ENCODE measurements around the gene KEAP1.
A peak's percentile ranks its signal among the peaks of the same experiment; 100 is the strongest.
"Not testable (repeated sequence)": the region's sequence is repeated elsewhere in the genome, so short reads cannot be mapped to it uniquely, and the experiment has no call there.

The KEAP1 gene

DNA sequence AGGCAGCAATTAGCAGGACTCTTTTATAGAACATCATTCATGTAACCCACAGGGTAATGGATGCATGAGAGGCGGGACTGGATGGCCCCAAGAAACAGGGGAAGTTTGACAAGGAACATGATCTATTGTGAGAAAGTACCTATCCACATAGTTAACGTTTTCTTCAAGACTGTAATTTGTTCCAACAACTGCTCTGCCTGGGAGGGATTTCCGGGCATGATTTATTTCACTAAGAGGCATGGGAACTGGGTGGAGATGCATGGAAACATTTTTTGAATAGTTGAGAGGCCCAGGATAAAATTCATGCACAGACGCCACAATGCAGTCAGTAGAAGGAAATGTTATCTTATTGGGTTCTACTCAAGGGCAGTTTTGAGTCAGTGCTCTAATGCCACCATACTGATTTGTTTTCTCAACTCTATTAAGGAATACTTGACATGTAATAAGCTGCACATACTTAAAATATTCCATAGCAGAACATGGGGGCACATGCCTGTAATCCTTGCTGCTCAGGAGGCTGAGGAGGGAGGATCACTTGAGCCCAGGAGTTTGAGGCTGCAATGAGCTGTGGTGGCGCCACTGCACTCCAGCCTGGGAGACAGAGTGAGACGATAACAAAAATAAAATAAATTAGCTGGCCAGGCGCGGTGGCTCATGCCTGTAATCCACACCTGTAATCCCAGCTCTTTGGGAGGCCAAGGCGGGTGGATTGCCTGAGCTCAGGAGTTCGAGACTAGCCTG is 30.7 kb upstream of the KEAP1 start:
- no CpG with 5 or more reads among the region's 10 CpGs for WGBS (ENCODE audit: extremely low coverage, insufficient coverage, insufficient read length)
- H4K12ac ChIP-seq (ENCODE audit: low read depth, low read length) = no peak overlapping the region
- no peaks in the 10 kb centered on the region for H3K79me2 ChIP-seq (ENCODE audit: control insufficient read depth, insufficient read depth, low read length, poor library complexity)
- no peak overlapping the region for H3K18ac ChIP-seq (ENCODE audit: low read length)
- H3K27ac ChIP-seq (ENCODE audit: low read depth, low read length) = no peak overlapping the region
- H3K4me2 ChIP-seq (ENCODE audit: low read length) = no peak overlapping the region
- H3K27me3 ChIP-seq (ENCODE audit: insufficient read depth, low read length) = peaks cover 3% of the 10 kb centered on the region
- no peak overlapping the region for H2AK5ac ChIP-seq (ENCODE audit: low read length)
- H2BK12ac ChIP-seq (ENCODE audit: low read length) = no peak overlapping the region
- no peak overlapping the region for H4K8ac ChIP-seq (ENCODE audit: low read depth, low read length)
- no peaks in the 10 kb centered on the region for H3K4me1 ChIP-seq (ENCODE audit: control insufficient read depth in 1 of 2, insufficient read depth in 2 of 2, low read length in 2 of 2)
- H3K4me3 ChIP-seq (ENCODE audit: low read depth, low read length) = no peak overlapping the region
- H3K36me3 ChIP-seq (ENCODE audit: control insufficient read depth in 1 of 2, insufficient read depth in 2 of 2, low read length in 2 of 2) = no peaks in the 10 kb centered on the region
- no peak overlapping the region for H2BK5ac ChIP-seq (ENCODE audit: low read depth, low read length, poor library complexity)
- DNase-seq = peak; percentile 85 to 93
- no peak overlapping the region for H2BK120ac ChIP-seq (ENCODE audit: insufficient read depth, low read length, poor library complexity)
- H3K14ac ChIP-seq (ENCODE audit: low read length) = no peak overlapping the region
- no peak overlapping the region for H3K23ac ChIP-seq (ENCODE audit: low read length)
- no peak overlapping the region for H4K91ac ChIP-seq (ENCODE audit: low read depth, low read length)
- H3K9me3 ChIP-seq (ENCODE audit: insufficient read depth, low read depth, low read length) = no peaks in the 10 kb centered on the region
- H3K9ac ChIP-seq (ENCODE audit: low read length) = no peak overlapping the region
- no peaks in the 10 kb centered on the region for H3K79me1 ChIP-seq (ENCODE audit: low read length)
- H3K4ac ChIP-seq (ENCODE audit: low read depth, low read length) = no peak overlapping the region
- H2AFZ ChIP-seq (ENCODE audit: insufficient read depth, low read length, poor library complexity) = no peak overlapping the region

- H2BK120ac ChIP-seq (ENCODE audit: insufficient read depth, low read length, poor library complexity) = no peak overlapping the region
- no peaks in the 10 kb centered on the region for H3K36me3 ChIP-seq (ENCODE audit: control insufficient read depth in 1 of 2, insufficient read depth in 2 of 2, low read length in 2 of 2)
- H3K9ac ChIP-seq (ENCODE audit: low read length) = no peak overlapping the region
- no peaks in the 10 kb centered on the region for H3K4me1 ChIP-seq (ENCODE audit: control insufficient read depth in 1 of 2, insufficient read depth in 2 of 2, low read length in 2 of 2)
- H3K9me3 ChIP-seq (ENCODE audit: insufficient read depth, low read depth, low read length) = no peaks in the 10 kb centered on the region
- peaks cover 3% of the 10 kb centered on the region for H3K27me3 ChIP-seq (ENCODE audit: insufficient read depth, low read length)
- no peak overlapping the region for H3K4me2 ChIP-seq (ENCODE audit: low read length)
- H2AFZ ChIP-seq (ENCODE audit: insufficient read depth, low read length, poor library complexity) = no peak overlapping the region
- no peak overlapping the region for H3K27ac ChIP-seq (ENCODE audit: low read depth, low read length)
- H3K23ac ChIP-seq (ENCODE audit: low read length) = no peak overlapping the region
- H3K79me2 ChIP-seq (ENCODE audit: control insufficient read depth, insufficient read depth, low read length, poor library complexity) = no peaks in the 10 kb centered on the region
- H3K79me1 ChIP-seq (ENCODE audit: low read length) = no peaks in the 10 kb centered on the region
- H2AK5ac ChIP-seq (ENCODE audit: low read length) = no peak overlapping the region
- no peak overlapping the region for H4K91ac ChIP-seq (ENCODE audit: low read depth, low read length)
- H3K18ac ChIP-seq (ENCODE audit: low read length) = no peak overlapping the region
- H2BK12ac ChIP-seq (ENCODE audit: low read length) = no peak overlapping the region
- no CpG with 5 or more reads among the region's 1 CpG for WGBS (ENCODE audit: extremely low coverage, insufficient coverage, insufficient read length)
- H4K12ac ChIP-seq (ENCODE audit: low read depth, low read length) = no peak overlapping the region
- DNase-seq = no peak
- no peak overlapping the region for H3K14ac ChIP-seq (ENCODE audit: low read length)
- H4K8ac ChIP-seq (ENCODE audit: low read depth, low read length) = no peak overlapping the region
- no peak overlapping the region for H3K4me3 ChIP-seq (ENCODE audit: low read depth, low read length)
- H2BK5ac ChIP-seq (ENCODE audit: low read depth, low read length, poor library complexity) = no peak overlapping the region
- H3K4ac ChIP-seq (ENCODE audit: low read depth, low read length) = no peak overlapping the region
Observed at GRCh38 chr19:10532457-10532856, 29.3 kb upstream of the KEAP1 start.

DNA sequence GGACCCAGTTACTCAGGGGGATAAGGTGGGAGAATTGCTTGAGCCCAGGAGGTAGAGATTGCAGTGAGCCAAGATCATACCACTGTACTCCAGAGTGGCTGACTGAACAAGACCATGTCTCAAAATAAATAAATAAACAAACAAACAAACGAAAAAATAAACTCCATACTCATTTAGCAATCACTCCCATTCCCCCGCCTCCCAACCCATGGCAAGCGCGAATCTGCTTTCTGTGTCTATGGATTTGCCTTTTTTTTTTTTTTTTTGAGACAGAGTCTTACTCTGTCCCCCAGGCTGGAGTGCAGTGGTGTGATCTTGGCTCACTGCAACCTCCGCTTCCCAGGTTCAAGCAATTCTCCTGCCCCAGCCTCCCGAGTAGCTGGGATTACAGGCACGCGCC is 23.7 kb upstream of the KEAP1 start:
- H3K79me2 ChIP-seq (ENCODE audit: control insufficient read depth, insufficient read depth, low read length, poor library complexity); H3K4me1 ChIP-seq (ENCODE audit: control insufficient read depth in 1 of 2, insufficient read depth in 2 of 2, low read length in 2 of 2); H3K9me3 ChIP-seq (ENCODE audit: insufficient read depth, low read depth, low read length); H3K36me3 ChIP-seq (ENCODE audit: control insufficient read depth in 1 of 2, insufficient read depth in 2 of 2, low read length in 2 of 2); H2AK5ac ChIP-seq (ENCODE audit: low read length); DNase-seq; H2BK12ac ChIP-seq (ENCODE audit: low read length); H3K27me3 ChIP-seq (ENCODE audit: insufficient read depth, low read length); H3K4me3 ChIP-seq (ENCODE audit: low read depth, low read length); H3K4me2 ChIP-seq (ENCODE audit: low read length); H3K27ac ChIP-seq (ENCODE audit: low read depth, low read length); H2BK120ac ChIP-seq (ENCODE audit: insufficient read depth, low read length, poor library complexity); H3K4ac ChIP-seq (ENCODE audit: low read depth, low read length); H3K79me1 ChIP-seq (ENCODE audit: low read length); H3K9ac ChIP-seq (ENCODE audit: low read length); H2BK5ac ChIP-seq (ENCODE audit: low read depth, low read length, poor library complexity); H3K23ac ChIP-seq (ENCODE audit: low read length); H4K8ac ChIP-seq (ENCODE audit: low read depth, low read length); H3K18ac ChIP-seq (ENCODE audit: low read length); H2AFZ ChIP-seq (ENCODE audit: insufficient read depth, low read length, poor library complexity); H4K91ac ChIP-seq (ENCODE audit: low read depth, low read length); H4K12ac ChIP-seq (ENCODE audit: low read depth, low read length); H3K14ac ChIP-seq (ENCODE audit: low read length): not testable (repeated sequence)
- WGBS (ENCODE audit: extremely low coverage, insufficient coverage, insufficient read length) = no CpG with 5 or more reads among the region's 8 CpGs

GRCh38 chr19:10525636-10526035 is 22.5 kb upstream of the KEAP1 start:
- DNase-seq = peak in 1 of 2 donors; percentile 91

More at GRCh38 chr19:10525636-10526035, 22.5 kb upstream of the KEAP1 start:
- Histone ChIP-seq H4K8ac (ENCODE audit: low read depth, low read length) (no peak overlapping the region), H3K4me1 (ENCODE audit: control insufficient read depth in 1 of 2, insufficient read depth in 2 of 2, low read length in 2 of 2) (no peaks in the 10 kb centered on the region), H3K79me2 (ENCODE audit: control insufficient read depth, insufficient read depth, low read length, poor library complexity) (no peaks in the 10 kb centered on the region), H3K4ac (ENCODE audit: low read depth, low read length) (no peak overlapping the region), H2AFZ (ENCODE audit: insufficient read depth, low read length, poor library complexity) (no peak overlapping the region), H3K27me3 (ENCODE audit: insufficient read depth, low read length) (no peaks in the 10 kb centered on the region), H3K79me1 (ENCODE audit: low read length) (no peaks in the 10 kb centered on the region), H2AK5ac (ENCODE audit: low read length) (no peak overlapping the region), H3K4me2 (ENCODE audit: low read length) (no peak overlapping the region), H3K36me3 (ENCODE audit: control insufficient read depth in 1 of 2, insufficient read depth in 2 of 2, low read length in 2 of 2) (no peaks in the 10 kb centered on the region), H3K18ac (ENCODE audit: low read length) (no peak overlapping the region), H2BK12ac (ENCODE audit: low read length) (no peak overlapping the region), H3K23ac (ENCODE audit: low read length) (no peak overlapping the region), H3K4me3 (ENCODE audit: low read depth, low read length) (no peak overlapping the region), H4K91ac (ENCODE audit: low read depth, low read length) (no peak overlapping the region), H3K27ac (ENCODE audit: low read depth, low read length) (no peak overlapping the region), H2BK120ac (ENCODE audit: insufficient read depth, low read length, poor library complexity) (no peak overlapping the region), H2BK5ac (ENCODE audit: low read depth, low read length, poor library complexity) (no peak overlapping the region), H4K12ac (ENCODE audit: low read depth, low read length) (no peak overlapping the region), H3K14ac (ENCODE audit: low read length) (no peak overlapping the region), H3K9me3 (ENCODE audit: insufficient read depth, low read depth, low read length) (no peaks in the 10 kb centered on the region), H3K9ac (ENCODE audit: low read length) (no peak overlapping the region)
- no CpG with 5 or more reads among the region's 7 CpGs for WGBS (ENCODE audit: extremely low coverage, insufficient coverage, insufficient read length)
